Measurements from ENCODE around the gene ZNF471. TPM values are rescaled to one million over a fixed set of nuclear protein-coding genes. Genes with fewer than 3 reads are reported as not detected.

ZNF471 gene
- 2.2 and 2.8 TPM in 2 replicates for total RNA-seq

DNA sequence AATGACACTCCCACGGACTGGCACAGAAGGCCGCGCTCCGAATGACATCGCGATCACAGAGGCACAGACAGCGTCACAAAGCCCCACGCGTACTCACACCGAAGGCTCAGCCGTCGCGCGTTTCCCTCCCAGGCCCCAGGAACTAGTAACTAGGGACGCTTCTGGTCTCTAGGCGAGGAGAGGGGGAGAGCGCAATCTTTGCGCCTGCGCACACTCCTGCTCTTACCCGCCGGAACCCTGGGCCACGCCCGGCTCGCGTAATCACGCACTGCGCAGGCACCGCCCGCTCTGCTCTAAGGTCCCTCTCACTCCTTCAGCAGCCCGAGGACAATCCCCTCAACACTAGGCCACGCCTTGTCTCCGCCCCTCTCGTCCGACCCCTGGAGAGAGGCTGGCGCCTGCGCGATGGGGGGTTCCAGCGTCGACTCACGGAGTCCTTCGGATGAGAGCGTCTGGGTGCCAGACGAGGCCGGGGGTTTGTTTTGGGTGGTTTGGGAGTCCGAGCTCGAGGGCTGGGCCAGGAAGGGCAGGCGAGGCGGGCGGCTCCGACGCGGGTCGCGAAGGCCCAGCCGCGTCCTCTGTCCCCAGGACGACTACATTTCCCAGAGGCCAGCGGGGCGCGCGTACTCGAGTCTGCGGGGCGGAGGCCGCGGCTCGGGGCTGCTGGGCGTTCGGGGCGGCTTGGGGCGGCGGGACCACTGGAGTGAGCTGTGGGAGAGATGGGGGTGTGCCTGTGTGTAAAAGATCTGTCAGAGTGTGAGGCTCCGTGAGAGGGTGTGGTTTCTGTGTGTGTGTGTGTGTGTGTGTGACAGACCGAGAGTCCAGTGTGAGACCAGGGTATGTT lies at the start of gene ZNF471:
ZNF471 (plus strand) TSS at position 410 of the 844 bp plus-strand sequence. CDS start 3,717 bp downstream, outside the sequence.
- DNase-seq (ENCODE audit: extremely low read depth, low read depth, low spot score), result peak; percentile 81

DNA sequence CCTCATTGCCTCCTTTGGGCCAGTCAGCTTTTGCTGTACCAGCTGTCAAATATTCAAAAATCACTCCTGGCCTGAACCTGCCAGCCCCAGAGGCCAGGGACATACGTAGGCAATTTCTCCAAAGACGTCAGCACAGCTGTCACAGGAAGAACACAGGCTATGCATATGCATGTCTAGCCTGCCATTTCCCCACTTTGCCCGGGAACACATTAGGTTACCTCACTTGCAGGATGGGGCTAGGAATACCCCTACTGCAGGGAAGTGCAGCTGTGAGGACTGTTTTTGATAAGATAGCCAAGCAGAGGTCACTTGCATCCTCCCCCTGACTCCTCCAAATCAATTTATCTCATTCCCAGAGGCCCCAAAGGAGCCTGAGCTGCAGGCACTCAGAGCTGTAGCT lies 33.3 kb upstream of the ZNF471 start:
- DNase-seq (ENCODE audit: extremely low read depth, low read depth, low spot score), result no peak

DNA sequence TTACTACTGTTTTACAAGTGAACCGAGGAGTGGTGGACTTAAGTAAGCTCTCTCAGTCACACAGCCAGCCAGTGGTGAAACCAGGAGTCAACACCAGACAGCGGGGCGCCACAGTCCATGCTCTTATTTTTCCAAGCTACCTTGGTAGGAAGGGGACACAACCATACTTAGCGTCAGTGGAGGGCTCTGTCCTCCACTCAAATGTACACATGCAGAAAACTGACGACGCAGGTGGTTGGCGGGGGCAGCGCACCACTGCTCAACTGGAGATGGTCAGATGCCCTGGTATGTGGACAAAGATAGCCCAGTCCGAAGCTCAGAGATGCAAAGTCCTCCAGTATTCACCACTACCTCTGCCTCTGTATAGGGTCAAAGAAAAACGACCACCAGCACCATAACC lies 31.6 kb upstream of the ZNF471 start:
- DNase-seq (ENCODE audit: extremely low read depth, low read depth, low spot score), result no peak

DNA sequence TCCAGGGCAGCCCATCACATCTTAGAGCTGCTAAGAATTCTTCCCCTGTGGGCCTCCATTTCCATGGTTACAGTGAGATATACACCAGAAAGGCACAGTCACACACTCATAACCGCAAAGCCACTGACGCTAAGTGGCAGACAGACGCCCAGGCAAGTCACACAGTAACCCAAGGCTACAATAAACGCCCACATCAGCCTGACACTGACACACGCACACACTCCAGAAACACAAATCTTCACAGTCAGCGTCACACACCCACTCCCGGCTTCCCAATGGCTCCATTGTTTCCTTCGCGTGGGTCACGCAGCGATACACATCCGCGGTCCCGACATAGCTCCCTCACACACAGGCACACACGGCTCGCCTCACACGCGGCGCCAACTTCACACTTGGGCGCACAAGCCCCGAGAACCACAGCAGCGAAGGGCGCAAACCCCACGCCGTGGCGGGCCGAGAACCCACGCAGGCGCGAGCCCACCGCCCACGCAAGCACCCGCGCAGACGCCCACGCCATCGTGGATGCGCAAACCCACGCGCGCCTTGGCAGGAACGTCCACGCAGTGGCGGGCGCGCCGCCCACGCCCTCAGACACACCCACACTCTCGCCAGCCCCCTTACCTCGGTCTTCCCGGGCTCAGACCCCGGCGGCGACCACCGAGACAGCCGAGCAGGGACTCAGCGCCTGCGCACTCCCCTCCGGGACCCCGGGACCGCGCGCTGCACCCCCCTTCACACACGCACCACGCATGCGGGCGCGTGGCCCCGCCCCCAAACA lies 30.8 kb upstream of the ZNF471 start, which contains the start of gene ZNF667:
ZNF667 (minus strand) TSS at position 695 of the 778 bp plus-strand sequence. CDS start 14,975 bp downstream, outside the sequence.
- DNase-seq (ENCODE audit: extremely low read depth, low read depth, low spot score), result no peak

DNA sequence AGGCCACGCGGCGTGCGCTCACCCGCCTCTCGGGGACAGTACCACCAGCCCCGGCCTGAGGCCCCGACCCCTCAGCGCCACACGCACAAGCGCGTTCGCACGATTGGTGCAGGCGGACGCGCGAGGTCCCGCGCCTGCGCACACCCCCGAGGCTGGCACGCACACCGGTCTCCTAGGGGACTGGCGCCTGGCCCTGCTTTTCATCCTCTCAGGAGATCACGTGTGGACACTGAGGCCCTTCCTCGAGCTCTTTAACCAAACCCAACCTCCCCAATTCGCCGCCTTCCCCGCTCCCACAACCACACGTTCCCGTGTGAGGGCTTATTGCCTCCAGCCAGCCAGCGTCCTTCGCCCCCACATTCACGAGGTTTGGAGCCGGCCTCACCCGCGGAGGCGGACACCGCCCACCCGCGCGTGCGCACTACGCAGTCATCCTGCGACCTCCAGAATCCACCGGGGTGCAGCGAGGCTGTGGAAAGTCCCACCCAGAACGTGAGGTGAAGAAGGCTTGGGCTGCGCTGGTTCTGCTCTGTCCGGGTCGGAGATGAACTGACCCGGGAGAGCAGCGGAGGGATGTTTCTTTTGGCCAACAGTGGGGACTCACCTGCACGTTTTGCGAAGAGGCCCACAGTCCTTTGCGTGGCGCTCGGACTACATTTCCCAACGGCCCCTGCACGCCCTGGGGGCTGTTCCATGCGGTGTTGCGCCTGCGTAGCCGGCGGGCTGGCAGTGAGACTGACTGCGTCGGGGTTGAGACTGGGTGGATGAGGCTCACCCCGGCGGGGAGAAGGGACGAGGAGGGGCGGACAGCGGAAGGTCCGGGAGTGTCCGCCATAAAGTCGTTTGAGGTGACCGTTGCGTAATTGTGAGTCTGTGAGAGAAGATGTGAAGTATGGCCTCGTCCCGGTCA lies 30.0 kb upstream of the ZNF471 start:
- peak; percentile 14 for DNase-seq (ENCODE audit: extremely low read depth, low read depth, low spot score)

DNA sequence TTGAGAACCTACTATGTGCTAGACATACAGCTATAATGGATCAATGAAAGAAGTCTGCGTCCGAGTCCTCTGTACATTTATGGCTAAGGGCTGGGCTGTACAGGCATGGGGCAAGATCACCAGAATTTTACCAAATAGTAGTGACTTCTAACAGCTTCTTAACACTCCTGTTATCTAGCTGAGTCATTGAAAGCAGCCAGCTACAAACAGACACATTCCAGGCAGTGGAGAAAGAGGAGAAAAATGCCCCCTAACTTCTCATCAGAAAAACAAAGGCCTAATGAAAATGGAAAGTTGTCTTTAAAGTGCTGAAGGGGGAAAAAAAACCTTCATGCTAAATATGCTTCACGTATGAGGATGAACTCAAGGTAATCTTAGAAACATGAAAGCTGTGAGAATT lies 16.3 kb upstream of the ZNF471 start:
- DNase-seq (ENCODE audit: extremely low read depth, low read depth, low spot score), result no peak

DNA sequence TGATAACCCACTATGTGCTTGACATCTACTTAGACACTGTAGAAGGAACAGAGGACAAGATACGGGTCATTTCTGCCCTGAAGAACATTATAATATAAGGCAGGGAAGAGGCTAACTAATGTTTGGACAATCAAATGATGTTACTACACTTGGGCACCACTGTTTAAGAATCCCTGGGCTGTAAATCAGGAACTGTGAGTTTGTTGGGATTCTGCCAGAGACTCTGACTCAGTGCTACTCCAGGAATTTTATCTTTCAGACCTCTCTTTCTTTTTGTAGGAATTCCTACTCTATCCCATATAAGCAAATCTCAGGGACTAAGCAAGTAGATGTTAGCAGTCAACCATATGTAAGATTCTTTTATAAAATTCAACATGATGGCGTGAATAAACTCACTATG lies 3.1 kb upstream of the ZNF471 start:
- no peak for DNase-seq (ENCODE audit: extremely low read depth, low read depth, low spot score)

DNA sequence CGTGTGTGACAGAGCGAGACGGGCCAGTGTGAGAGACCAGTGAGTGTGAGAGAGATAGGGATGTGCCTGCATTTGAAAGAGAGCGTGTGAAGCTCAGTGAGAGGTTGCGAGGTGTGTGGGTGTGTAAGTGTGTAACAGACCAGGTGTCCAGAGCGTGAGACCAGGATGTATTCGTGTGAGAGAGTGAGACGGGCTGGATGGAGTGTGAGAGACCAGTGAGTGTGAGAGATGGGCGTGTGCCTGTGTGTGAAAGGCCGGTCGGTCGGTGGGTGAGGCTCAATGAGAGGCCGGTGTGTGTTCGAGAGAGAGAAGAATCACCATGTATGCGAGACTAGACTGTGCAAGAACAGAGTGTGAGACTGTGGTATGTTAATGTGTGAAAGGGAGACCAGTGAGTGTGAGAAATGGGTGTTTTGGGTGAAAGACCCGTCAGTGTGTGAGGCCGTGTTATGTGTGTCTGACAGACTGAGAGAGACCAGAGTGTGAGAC lies 679 bp downstream of the ZNF471 start:
- DNase-seq (ENCODE audit: extremely low read depth, low read depth, low spot score), result no peak

DNA sequence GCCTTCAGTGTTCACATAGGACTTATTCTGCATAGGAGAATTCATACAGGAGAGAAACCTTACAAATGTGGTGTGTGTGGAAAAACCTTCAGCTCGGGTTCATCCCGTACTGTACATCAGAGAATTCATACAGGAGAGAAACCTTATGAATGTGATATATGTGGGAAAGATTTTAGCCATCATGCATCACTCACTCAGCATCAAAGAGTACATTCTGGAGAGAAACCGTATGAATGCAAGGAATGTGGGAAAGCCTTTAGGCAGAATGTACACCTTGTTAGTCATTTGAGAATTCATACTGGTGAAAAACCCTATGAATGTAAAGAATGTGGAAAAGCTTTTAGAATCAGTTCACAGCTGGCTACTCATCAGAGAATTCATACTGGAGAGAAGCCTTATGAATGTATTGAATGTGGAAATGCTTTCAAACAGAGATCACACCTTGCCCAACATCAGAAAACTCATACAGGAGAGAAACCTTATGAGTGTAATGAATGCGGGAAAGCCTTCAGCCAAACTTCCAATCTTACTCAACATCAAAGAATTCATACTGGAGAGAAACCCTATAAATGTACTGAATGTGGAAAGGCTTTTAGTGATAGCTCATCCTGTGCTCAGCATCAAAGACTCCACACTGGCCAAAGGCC lies 17.7 kb downstream of the ZNF471 start:
- DNase-seq (ENCODE audit: extremely low read depth, low read depth, low spot score), result no peak

DNA sequence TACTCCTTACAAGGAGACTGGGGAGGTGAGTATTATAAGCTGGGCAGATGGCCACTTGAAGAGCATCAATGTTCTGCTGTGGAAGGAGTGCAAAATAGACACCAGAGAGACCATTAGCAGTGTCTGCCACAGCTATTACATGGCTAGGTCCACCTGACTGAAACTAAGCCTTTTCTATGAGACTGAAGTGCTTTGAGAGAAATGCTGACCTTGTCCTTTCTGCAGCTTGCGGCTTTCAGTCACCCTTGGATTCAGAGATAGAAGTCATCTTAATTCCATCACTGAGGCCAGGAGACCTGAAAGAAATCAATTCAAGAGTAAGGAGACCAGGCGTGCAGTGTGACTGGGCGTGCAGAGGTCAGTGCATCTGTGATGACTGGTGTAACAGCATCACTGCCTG lies 29.8 kb downstream of the ZNF471 start:
- DNase-seq (ENCODE audit: extremely low read depth, low read depth, low spot score), result no peak

DNA sequence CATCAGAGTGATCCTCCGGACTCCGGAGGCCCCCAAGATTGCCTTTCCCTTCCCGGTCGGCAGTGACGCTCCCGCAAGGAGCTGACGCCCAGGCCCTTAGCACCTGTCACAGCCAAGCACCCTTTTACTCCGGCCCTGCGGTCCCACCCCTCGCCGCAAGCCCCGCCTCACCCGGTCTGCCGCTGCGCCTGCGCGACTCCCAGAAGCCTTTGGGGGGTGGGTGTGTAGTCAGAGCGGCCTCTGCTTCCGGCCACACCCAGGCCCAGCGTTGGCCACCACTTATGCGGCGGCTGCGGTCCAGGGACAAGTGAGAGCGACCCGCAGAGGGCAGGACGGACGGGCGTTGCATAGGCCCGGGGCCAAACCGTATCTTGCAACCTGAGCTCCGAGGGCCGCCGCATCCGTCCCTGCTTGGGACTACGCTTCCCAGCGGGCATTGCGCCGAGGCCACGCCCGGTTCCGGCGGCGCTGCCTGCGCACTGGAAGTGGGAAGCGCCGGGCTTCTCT lies 30.7 kb downstream of the ZNF471 start:
- DNase-seq (ENCODE audit: extremely low read depth, low read depth, low spot score), result no peak

DNA sequence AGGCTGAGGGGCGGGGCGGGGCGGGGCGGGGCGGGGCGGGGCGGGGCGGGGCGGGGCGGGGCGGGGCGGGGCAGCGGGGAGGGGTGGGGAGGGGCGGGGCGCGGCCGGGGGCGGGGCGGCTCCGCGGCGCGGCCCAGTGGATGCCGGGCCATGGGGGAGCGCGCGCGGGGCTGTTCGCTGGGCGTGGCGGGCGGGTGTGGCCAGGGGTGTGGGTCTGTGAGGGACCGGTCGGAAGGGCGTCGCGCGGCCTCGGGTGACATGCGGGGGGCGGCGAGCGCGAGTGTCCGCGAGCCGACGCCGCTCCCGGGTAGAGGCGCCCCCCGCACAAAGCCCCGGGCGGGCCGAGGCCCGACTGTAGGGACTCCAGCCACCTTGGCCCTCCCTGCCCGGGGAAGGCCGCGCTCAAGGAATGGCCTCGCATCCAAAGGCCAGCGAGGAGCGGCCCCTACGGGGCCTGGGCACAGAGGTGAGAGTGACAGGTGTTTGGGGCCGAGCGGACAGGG lies 31.2 kb downstream of the ZNF471 start, which contains the start of gene ZFP28:
ZFP28 (plus strand) TSS at position 188 of the 503 bp plus-strand sequence; CDS start at position 259, 71 bp downstream.
- DNase-seq (ENCODE audit: extremely low read depth, low read depth, low spot score), result no peak

DNA sequence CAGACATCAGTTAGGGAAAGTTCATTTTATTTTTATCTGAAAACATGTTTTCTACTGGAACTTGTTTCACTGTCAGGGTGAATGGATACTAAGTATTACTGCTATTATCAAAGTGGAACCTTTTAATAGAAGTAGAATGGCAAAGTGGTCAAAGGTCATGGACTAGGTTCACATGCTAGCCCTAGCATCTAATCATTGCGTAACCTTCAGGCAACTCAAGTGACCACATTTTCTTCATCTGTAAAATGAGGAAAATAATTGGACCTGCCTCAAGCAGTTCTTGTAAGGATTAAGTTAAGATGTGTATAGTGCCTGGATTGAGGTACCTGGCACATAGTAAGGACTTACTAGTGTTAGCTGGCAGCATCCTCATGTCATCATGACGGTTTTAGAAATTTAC lies 36.1 kb downstream of the ZNF471 start:
- no peak for DNase-seq (ENCODE audit: extremely low read depth, low read depth, low spot score)

DNA sequence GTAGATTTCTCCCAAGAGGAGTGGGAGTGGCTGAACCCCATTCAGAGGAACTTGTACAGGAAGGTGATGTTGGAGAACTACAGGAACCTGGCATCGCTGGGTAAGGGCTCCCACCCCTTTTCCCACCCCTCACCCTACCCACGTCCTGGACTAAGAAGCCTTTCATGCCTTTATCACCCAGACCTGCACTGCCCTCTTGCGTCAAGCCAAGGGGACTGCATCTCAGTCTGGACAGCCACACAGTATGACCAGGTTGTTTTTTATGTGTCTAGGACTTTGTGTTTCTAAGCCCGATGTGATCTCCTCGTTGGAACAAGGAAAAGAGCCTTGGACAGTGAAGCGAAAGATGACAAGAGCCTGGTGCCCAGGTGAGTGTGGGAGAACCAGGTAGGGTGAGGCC lies 39.9 kb downstream of the ZNF471 start:
- DNase-seq (ENCODE audit: extremely low read depth, low read depth, low spot score), result no peak

DNA sequence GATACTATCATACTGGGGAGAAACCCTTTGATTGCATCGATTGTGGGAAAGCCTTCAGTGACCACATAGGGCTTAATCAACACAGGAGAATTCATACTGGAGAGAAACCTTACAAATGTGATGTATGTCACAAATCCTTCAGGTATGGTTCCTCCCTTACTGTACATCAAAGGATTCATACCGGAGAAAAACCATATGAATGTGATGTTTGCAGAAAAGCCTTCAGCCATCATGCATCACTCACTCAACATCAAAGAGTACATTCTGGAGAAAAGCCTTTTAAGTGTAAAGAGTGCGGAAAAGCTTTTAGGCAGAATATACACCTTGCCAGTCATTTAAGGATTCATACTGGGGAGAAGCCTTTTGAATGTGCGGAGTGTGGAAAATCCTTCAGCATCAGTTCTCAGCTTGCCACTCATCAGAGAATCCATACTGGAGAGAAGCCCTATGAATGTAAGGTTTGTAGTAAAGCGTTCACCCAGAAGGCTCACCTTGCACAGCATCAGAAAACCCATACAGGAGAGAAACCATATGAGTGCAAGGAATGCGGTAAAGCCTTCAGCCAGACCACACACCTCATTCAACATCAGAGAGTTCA lies 46.7 kb downstream of the ZNF471 start:
- DNase-seq (ENCODE audit: extremely low read depth, low read depth, low spot score), result no peak

DNA sequence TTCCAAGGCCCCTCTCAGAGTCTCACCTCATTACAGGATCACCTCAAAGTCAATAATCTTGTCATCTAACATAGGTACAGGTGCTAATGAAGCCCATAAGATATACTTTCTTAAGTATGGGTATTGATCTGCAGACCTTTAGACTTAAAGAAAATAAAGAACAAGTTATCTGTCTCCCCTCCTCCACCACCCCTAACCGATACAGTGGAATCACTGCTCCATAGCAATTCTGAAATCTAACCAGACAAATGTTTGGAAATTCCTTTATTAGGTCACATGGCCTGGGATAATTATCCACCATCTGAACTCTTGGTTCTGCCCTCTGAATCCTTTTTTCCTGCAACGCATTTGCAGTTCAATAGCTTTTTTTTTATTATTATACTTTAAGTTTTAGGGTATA lies 55.1 kb downstream of the ZNF471 start:
- DNase-seq (ENCODE audit: extremely low read depth, low read depth, low spot score), result no peak

DNA sequence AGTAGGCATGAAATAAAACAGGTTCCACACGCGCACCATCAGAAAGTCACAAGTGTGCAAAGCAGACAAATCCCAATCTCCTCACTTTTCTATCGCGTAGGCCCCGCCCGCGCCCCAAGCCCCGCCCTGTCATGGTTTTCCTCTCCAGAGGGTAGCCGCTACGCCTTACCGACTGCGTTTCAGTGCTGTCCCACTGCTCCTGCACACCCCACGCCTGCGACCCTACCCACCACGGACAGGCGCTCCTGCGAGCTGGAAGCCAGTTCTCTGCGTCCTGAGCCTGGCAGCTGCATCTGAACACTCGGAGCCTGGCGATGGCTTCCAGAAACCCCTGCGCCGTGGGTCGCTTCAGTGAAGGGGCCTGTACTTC lies 59.2 kb downstream of the ZNF471 start:
- no peak for DNase-seq (ENCODE audit: extremely low read depth, low read depth, low spot score)

DNA sequence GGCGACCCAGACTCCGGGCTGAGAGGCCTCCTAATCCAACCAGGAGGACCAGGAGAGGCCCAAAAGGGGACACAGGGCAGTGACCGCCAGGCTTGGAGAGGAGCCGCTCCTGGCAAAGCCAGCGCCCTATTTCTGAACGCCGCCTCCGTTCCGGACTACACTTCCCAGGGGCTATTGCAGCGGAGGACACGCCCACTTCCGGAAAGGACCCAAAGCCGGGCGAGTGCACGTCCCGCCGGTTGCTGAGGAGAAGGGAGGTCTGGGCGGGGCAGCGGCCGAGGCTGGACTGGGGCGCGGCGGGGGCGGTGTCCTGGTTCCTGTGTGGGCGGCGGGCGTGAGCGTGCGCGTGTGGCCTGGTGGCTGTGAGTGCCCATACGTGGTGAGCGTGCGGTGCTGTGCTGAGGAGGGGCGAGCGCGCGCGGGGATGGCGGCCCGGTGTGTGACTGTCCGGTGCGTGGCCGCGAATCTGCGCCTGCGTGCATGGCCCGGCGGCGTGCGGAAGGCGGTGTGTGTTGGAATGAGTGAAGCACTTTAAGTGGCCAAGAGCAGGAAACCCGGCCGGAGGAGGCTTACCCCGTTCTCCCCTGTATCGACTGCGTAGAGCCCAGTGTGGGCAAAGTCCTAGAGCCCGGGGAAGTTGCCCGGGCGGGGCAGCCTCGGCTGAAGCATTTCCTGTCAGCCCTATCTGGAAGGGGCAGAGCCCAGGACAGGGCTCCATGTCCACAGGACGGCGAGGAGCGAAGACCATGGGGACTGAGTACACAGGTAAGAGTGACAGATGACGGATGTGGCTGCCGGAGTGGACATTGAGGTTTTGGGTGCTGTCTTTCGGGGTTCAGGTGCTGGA lies 59.8 kb downstream of the ZNF471 start, which contains the start of gene ZNF470:
ZNF470 (plus strand) TSS at position 195 of the 847 bp plus-strand sequence. CDS start 2,844 bp downstream, outside the sequence.
- peak; percentile 36 for DNase-seq (ENCODE audit: extremely low read depth, low read depth, low spot score)

Measured in glomerular endothelial cell (primary cell).